Measurements from ENCODE around the gene HERPUD1. TPM values are rescaled to one million over a fixed set of nuclear protein-coding genes. Genes with fewer than 3 reads are reported as not detected.

Gene HERPUD1
- total and polyA plus RNA-seq, 2 experiments from 2014 or later = 40.5 to 116 TPM

- Histone ChIP-seq H3K27me3 (no peaks in the 10 kb centered on the region), H3K4me3 (no peak overlapping the region), H3K4me1 (ENCODE audit: low read depth) (no peaks in the 10 kb centered on the region), H3K9me3 (ENCODE audit: low read depth) (no peaks in the 10 kb centered on the region), H3K27ac (no peak overlapping the region), H3K36me3 (peaks cover 2% of the 10 kb centered on the region)
- no peak for DNase-seq (ENCODE audit: low read depth in 1 of 2, low spot score in 1 of 2)
- TF ChIP-seq, protein P1, sequence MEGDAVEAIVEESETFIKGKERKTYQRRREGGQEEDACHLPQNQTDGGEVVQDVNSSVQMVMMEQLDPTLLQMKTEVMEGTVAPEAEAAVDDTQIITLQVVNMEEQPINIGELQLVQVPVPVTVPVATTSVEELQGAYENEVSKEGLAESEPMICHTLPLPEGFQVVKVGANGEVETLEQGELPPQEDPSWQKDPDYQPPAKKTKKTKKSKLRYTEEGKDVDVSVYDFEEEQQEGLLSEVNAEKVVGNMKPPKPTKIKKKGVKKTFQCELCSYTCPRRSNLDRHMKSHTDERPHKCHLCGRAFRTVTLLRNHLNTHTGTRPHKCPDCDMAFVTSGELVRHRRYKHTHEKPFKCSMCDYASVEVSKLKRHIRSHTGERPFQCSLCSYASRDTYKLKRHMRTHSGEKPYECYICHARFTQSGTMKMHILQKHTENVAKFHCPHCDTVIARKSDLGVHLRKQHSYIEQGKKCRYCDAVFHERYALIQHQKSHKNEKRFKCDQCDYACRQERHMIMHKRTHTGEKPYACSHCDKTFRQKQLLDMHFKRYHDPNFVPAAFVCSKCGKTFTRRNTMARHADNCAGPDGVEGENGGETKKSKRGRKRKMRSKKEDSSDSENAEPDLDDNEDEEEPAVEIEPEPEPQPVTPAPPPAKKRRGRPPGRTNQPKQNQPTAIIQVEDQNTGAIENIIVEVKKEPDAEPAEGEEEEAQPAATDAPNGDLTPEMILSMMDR (IDR thresholded peaks at IDR 0.05; ENCODE audit: low read depth, low read length) = no peak
Measured at GRCh38 chr16:56950051-56950450, 18.1 kb downstream of the HERPUD1 start.

DNA sequence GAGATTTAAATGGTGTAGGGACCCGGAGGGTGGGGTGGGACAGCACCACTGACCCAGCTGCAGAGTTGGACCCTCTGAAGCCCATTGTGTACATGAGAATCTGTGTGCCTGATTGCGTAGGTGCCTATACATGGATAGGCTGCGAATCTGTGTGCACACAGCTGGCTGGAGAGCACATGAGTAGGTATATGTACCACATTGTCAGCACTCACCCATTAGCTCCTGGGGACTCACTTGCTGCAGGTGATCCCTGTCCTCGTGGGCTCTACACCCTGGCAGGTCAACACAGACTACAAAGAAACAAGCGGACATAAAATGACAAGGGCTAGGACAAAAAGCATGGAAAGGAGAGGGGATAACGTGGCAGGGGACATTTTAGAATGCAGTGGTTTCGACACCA is 18.5 kb downstream of the HERPUD1 start:
- DNase-seq (ENCODE audit: low read depth in 1 of 2, low spot score in 1 of 2) = no peak
- H3K27me3 ChIP-seq = no peaks in the 10 kb centered on the region
- no peaks in the 10 kb centered on the region for H3K36me3 ChIP-seq
- H3K27ac ChIP-seq = no peak overlapping the region
- H3K9me3 ChIP-seq (ENCODE audit: low read depth) = no peaks in the 10 kb centered on the region
- H3K4me1 ChIP-seq (ENCODE audit: low read depth) = no peaks in the 10 kb centered on the region
- no peak overlapping the region for H3K4me3 ChIP-seq
- TF ChIP-seq, protein P1 (IDR thresholded peaks at IDR 0.05; ENCODE audit: low read depth, low read length) = no peak

- Histone ChIP-seq H3K9me3 (ENCODE audit: low read depth) (no peaks in the 10 kb centered on the region), H3K27me3 (no peaks in the 10 kb centered on the region), H3K27ac (no peak overlapping the region), H3K36me3 (no peaks in the 10 kb centered on the region), H3K4me3 (no peak overlapping the region), H3K4me1 (ENCODE audit: low read depth) (no peaks in the 10 kb centered on the region)
- TF ChIP-seq, protein P1 (IDR thresholded peaks at IDR 0.05; ENCODE audit: low read depth, low read length) = peak; percentile 76
- peak; percentile 70 to 75 for DNase-seq (ENCODE audit: low read depth in 1 of 2, low spot score in 1 of 2)
Measured at GRCh38 chr16:56950881-56951771, 19.2 kb downstream of the HERPUD1 start.

GRCh38 chr16:56953006-56953405 is 21.1 kb downstream of the HERPUD1 start:
- Histone ChIP-seq H3K9me3 (ENCODE audit: low read depth) (no peaks in the 10 kb centered on the region), H3K27ac (no peak overlapping the region), H3K36me3 (no peaks in the 10 kb centered on the region), H3K27me3 (no peaks in the 10 kb centered on the region), H3K4me1 (ENCODE audit: low read depth) (no peaks in the 10 kb centered on the region), H3K4me3 (no peak overlapping the region)
- no peak for DNase-seq (ENCODE audit: low read depth in 1 of 2, low spot score in 1 of 2)
- TF ChIP-seq, protein P1 (IDR thresholded peaks at IDR 0.05; ENCODE audit: low read depth, low read length) = no peak

DNA sequence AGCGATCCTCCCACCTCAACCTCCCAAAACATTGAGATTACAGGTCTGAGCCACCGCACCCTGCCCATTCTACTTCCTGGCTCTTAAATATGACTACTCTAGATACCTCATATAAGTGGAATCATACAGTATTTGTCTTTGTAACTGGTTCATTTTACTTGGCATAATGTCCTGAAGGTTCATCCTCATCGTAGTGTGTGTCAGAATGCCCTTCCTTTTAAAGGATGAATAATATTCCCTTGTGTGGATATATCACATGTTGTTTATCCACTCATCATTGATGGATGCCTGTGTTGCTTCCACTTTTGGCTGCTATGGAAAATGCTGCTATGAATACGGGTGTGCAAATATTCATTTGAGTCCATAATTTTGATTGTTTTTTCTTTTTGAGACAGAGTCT is 24.1 kb downstream of the HERPUD1 start:
- TF ChIP-seq, protein P1 (IDR thresholded peaks at IDR 0.05; ENCODE audit: low read depth, low read length) = no peak
- Histone ChIP-seq H3K4me1 (ENCODE audit: low read depth) (peaks cover under 1% of the 10 kb centered on the region), H3K4me3 (no peak overlapping the region), H3K36me3 (no peaks in the 10 kb centered on the region), H3K27ac (no peak overlapping the region), H3K27me3 (no peaks in the 10 kb centered on the region), H3K9me3 (ENCODE audit: low read depth) (no peaks in the 10 kb centered on the region)
- DNase-seq (ENCODE audit: low read depth in 1 of 2, low spot score in 1 of 2) = no peak

All from cardiac muscle cell (in vitro differentiated cells and primary cell).